SK-N-SH (cell line): Measurements from ENCODE around the gene CLDN6. TPM values are rescaled to one million over a fixed set of nuclear protein-coding genes. Genes with fewer than 3 reads are reported as not detected.

Experiments used
- CTCF ChIA-PET: fragments of 300-600, 350-600 bp; formaldehyde crosslinking; extraction: SDS; loops from one replicate; lab custom pipeline; 2021; lab: Yijun Ruan, JAX
- POLR2A ChIA-PET: fragments of 350-600 bp; sonication (Branson Sonifier 250); formaldehyde crosslinking; extraction: SDS; loops from one replicate; lab custom pipeline; 2020; ENCODE audit warnings: antibody characterized with exemption, inconsistent platforms; lab: Yijun Ruan, JAX
- DNase-seq: peaks from one replicate; pipeline ENCODE4 v3.0.0; 2012
- H2AFZ ChIP-seq: fragments of 200-600 bp; sonication (generic); 2 replicates; pipeline ENCODE4 v1.8.1; 2016; ENCODE audit warnings: antibody characterized with exemption, mild to moderate bottlenecking, low read depth
- H3F3A ChIP-seq: fragments of 200-600 bp; sonication (generic); replicated peaks from 2 replicates; pipeline ENCODE3; 2016; ENCODE audit warnings: antibody characterized with exemption, mild to moderate bottlenecking; ENCODE audit not compliant: insufficient read depth
- H3K27ac ChIP-seq, 2 experiments: fragments of 200-500 bp in 1 of 2; fragments of 200-600 bp in 1 of 2; sonication (Bioruptor generic) in 1 of 2; sonication (generic), shearing (Covaris generic) in 1 of 2; 2 replicates each; pipeline versions ENCODE4 v1.5.1 to v1.6.1; 2014 to 2016; ENCODE audit warnings: low read depth in 2 of 2, inconsistent platforms in 1 of 2, low read length in 1 of 2, mild to moderate bottlenecking in 1 of 2, mixed read lengths in 1 of 2
- H3K27me3 ChIP-seq: fragments of 200-600 bp; sonication (generic), shearing (Covaris generic); 2 replicates; pipeline ENCODE4 v1.6.1; 2016; ENCODE audit warnings: mixed run types; ENCODE audit not compliant: insufficient read depth
- H3K36me3 ChIP-seq, 2 experiments: fragments of 200-500 bp in 1 of 2; fragments of 200-600 bp in 1 of 2; sonication (Bioruptor generic) in 1 of 2; sonication (generic) in 1 of 2; replicated peaks in 1 of 2; 2 replicates each; pipeline versions ENCODE3 to v1.5.1; 2014 to 2016; ENCODE audit warnings: low read length in 1 of 2, mild to moderate bottlenecking in 1 of 2; ENCODE audit not compliant: insufficient read depth in 2 of 2, control insufficient read depth in 1 of 2
- H3K4me1 ChIP-seq, 2 experiments: fragments of 200-500 bp in 1 of 2; fragments of 200-600 bp in 1 of 2; sonication (Bioruptor generic) in 1 of 2; sonication (generic), shearing (Covaris generic) in 1 of 2; 2 replicates each; pipeline versions ENCODE4 v1.5.1 to v1.6.1; 2014 to 2016; ENCODE audit warnings: low read depth in 1 of 2, low read length in 1 of 2, mixed run types in 1 of 2; ENCODE audit not compliant: insufficient read depth in 2 of 2, control insufficient read depth in 1 of 2
- H3K4me2 ChIP-seq: fragments of 200-600 bp; sonication (generic), shearing (Covaris generic); 2 replicates; pipeline ENCODE4 v1.6.1; 2017; ENCODE audit warnings: mixed run types
- H3K4me3 ChIP-seq, 2 experiments: fragments of 200-500 bp in 1 of 2; fragments of 200-600 bp in 1 of 2; sonication (Bioruptor generic) in 1 of 2; sonication (generic), shearing (Covaris generic) in 1 of 2; 2 replicates each; pipeline versions ENCODE4 v1.5.1 to v1.8.1; 2014 to 2016; ENCODE audit warnings: low read depth in 2 of 2, inconsistent platforms in 1 of 2, low read length in 1 of 2, mild to moderate bottlenecking in 1 of 2, mixed read lengths in 1 of 2, moderate library complexity in 1 of 2
- H3K79me2 ChIP-seq: fragments of 200-600 bp; sonication (generic); 2 replicates; pipeline ENCODE4 v1.8.1; 2017; ENCODE audit warnings: mild to moderate bottlenecking; ENCODE audit not compliant: insufficient read depth
- H3K9ac ChIP-seq: fragments of 200-600 bp; sonication (generic); 2 replicates; pipeline ENCODE4 v1.6.1; 2017; ENCODE audit warnings: mixed run types
- H3K9me2 ChIP-seq: fragments of 200-600 bp; sonication (generic); 2 replicates; pipeline ENCODE4 v1.6.1; 2017; ENCODE audit warnings: mixed run types
- H3K9me3 ChIP-seq: fragments of 200-600 bp; sonication (generic); 2 replicates; pipeline ENCODE4 v1.6.1; 2017; ENCODE audit warnings: mixed run types, mild to moderate bottlenecking, moderate library complexity
- H4K20me1 ChIP-seq: fragments of 200-600 bp; sonication (generic); 2 replicates; pipeline ENCODE4 v1.6.1; 2017; ENCODE audit warnings: mild to moderate bottlenecking, mixed run types; ENCODE audit not compliant: insufficient read depth
- CHD2 ChIP-seq: fragments of 150-350 bp; IDR thresholded peaks from 2 replicates; pipeline ENCODE4 v1.6.1; 2018; ENCODE audit warnings: low read length; ENCODE audit not compliant: partially characterized antibody
- EZH2phosphoT487 ChIP-seq: fragments of 200-600 bp; sonication (generic); IDR thresholded peaks from 2 replicates; pipeline ENCODE4 v1.6.1; 2017; ENCODE audit warnings: low read depth, mixed run types, mild to moderate bottlenecking, antibody characterized with exemption, moderate library complexity, borderline replicate concordance
- FOXJ3 ChIP-seq: sonication (generic); formaldehyde crosslinking; IDR thresholded peaks from 2 replicates; pipeline ENCODE4 v1.5.1; 2020; ENCODE audit warnings: mild to moderate bottlenecking, missing genetic modification reagents
- FOXM1 ChIP-seq: IDR thresholded peaks from 2 replicates; pipeline ENCODE4 v1.4.0; 2012; ENCODE audit warnings: low read depth, mild to moderate bottlenecking
- MAX ChIP-seq: IDR thresholded peaks from 2 replicates; pipeline ENCODE4 v1.4.0; 2012; ENCODE audit warnings: low read depth
- RAD21 ChIP-seq: IDR thresholded peaks from 2 replicates; pipeline ENCODE4 v1.6.1; 2012; ENCODE audit warnings: mild to moderate bottlenecking, low read length
- RCOR1 ChIP-seq: fragments of 150-350 bp; IDR thresholded peaks from 2 replicates; pipeline ENCODE4 v1.6.1; 2017; ENCODE audit warnings: antibody characterized with exemption, low read length
- SIN3A ChIP-seq: IDR thresholded peaks from 2 replicates; pipeline ENCODE4 v1.6.1; 2012; ENCODE audit warnings: low read depth, mild to moderate bottlenecking, low read length, moderate library complexity, borderline replicate concordance
- SMC3 ChIP-seq: IDR thresholded peaks from 2 replicates; pipeline ENCODE4 v1.6.1; 2012; ENCODE audit warnings: low read depth, low read length, improper control_type of control experiment
- ZBTB33 ChIP-seq: IDR thresholded peaks from 2 replicates; pipeline ENCODE4 v1.4.0; 2012; ENCODE audit warnings: low read depth, borderline replicate concordance
- WGBS: methylation state at CpG from one replicate; pipeline ENCODE4 v1.1.6; 2017; ENCODE audit warnings: low lambda C conversion rate; 5-methylcytosine and 5-hydroxymethylcytosine counted together
- polyA plus RNA-seq, 3 experiments: library from polyadenylated mRNA; depleted of rRNA; stranded (reverse); fragments of >200 nt; gene quantifications; 2 replicates each; pipeline ENCODE4 v1.2.3, GENCODE V29; 2012
- TF ChIP-seq, protein P1 (sequence below): fragments of 150-350 bp; IDR thresholded peaks from 2 replicates; pipeline ENCODE4 v1.6.1; 2016; ENCODE audit warnings: mild to moderate bottlenecking, low read depth, low read length

Gene CLDN6
- polyA plus RNA-seq, 1 of the 3 experiments (the other 2 are of a cell fraction), result 0.20 TPM

DNA sequence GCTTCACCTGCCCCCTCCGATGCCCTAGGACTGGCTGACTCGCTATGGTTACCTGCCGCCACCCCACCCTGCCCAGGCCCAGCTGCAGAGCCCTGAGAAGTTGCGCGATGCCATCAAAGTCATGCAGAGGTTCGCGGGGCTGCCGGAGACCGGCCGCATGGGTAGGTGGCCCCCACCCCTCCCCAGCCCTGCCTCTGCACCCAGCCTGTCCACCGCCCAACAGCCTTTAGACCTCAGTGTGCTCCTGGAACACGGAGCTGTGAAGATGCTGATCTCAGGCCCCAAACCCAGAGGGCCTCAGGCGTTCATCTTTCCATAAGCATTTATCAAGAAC, 29.4 kb upstream of the CLDN6 start:
- Histone ChIP-seq H3K4me1 (no peaks in the 10 kb centered on the region; a peak in 1 of 4 replicates), H3K79me2 (no peaks in the 10 kb centered on the region), H3F3A (peaks cover 8% of the 10 kb centered on the region), H2AFZ (no peak overlapping the region), H3K9me3 (no peaks in the 10 kb centered on the region), H3K27ac (no peak overlapping the region), H4K20me1 (no peaks in the 10 kb centered on the region), H3K9me2 (no peaks in the 10 kb centered on the region), H3K4me2 (no peak overlapping the region), H3K4me3 (no peak overlapping the region), H3K27me3 (peaks cover 68% of the 10 kb centered on the region), H3K9ac (no peak overlapping the region), H3K36me3 (no peaks in the 10 kb centered on the region)
- WGBS, result 13% methylated on average over 3 of the region's 13 CpGs
- POLR2A ChIA-PET, result no interaction called here
- no peak for DNase-seq
- TF ChIP-seq, protein P1, sequence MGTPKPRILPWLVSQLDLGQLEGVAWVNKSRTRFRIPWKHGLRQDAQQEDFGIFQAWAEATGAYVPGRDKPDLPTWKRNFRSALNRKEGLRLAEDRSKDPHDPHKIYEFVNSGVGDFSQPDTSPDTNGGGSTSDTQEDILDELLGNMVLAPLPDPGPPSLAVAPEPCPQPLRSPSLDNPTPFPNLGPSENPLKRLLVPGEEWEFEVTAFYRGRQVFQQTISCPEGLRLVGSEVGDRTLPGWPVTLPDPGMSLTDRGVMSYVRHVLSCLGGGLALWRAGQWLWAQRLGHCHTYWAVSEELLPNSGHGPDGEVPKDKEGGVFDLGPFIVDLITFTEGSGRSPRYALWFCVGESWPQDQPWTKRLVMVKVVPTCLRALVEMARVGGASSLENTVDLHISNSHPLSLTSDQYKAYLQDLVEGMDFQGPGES, result no peak
- TF ChIP-seq ZBTB33, result no peak
- TF ChIP-seq RAD21, result no peak
- TF ChIP-seq SIN3A, result no peak
- TF ChIP-seq CHD2, result no peak
- TF ChIP-seq SMC3, result no peak
- TF ChIP-seq FOXJ3, result no peak
- no peak for TF ChIP-seq RCOR1
- TF ChIP-seq FOXM1, result no peak
- CTCF ChIA-PET, result interaction anchor here (0.7 to 5.8 kb wide), 7 partner anchors 12 to 459 kb away, joined by 3 to 57 read pairs (median 16); no protein-coding TSS in a partner anchor

DNA sequence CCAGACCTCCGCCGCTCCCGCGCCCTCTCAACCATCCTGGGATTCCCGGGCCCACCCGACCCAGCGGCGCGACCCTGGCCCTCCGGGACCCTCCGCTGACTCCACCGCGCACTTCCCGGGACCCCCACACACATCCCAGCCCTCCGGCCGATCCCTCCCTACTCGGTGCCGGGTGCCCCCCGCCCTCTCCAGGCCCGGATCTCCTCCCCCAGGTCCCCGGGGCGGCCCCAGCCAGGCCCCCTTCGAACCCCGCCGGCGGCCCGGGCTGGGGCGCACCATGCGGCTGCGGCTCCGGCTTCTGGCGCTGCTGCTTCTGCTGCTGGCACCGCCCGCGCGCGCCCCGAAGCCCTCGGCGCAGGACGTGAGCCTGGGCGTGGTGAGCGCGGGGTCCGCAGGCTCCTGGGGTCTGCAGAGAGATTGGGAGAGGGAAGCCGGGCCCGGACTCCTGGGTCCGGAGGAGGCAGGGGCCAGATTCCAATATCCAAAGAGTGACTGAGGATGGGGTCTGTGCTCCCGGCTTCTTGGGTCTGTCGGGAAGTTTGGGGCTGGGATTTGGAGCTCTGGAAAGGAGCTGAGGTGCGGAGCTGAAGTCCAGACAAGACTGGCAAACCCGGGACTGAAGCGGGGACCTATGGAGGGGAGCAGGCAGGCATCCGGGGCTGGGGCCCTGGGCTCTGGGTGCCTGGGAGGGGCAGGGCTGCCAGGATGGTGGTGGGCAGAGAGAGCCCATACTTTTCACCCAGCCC, 28.8 kb upstream of the CLDN6 start:
- H3K4me3 ChIP-seq, result peak overlapping the region in 1 of 2 experiments; percentile 33; a peak in 1 of 4 replicates
- CTCF ChIA-PET, result interaction anchor here (0.7 to 5.8 kb wide), 6 partner anchors 12 to 88 kb away, joined by 4 to 57 read pairs (median 16); no protein-coding TSS in a partner anchor
- DNase-seq, result peak; percentile 61
- H3K4me2 ChIP-seq, result peak overlapping the region; percentile 89; the same call in 1 of the 2 replicates
- TF ChIP-seq MAX, result no peak
- peak; percentile 96; the same call in 1 of the 2 replicates for TF ChIP-seq EZH2phosphoT487
- no peaks in the 10 kb centered on the region for H4K20me1 ChIP-seq
- no peak overlapping the region for H3K27ac ChIP-seq
- no peaks in the 10 kb centered on the region for H3K79me2 ChIP-seq
- peaks cover 68% of the 10 kb centered on the region for H3K27me3 ChIP-seq
- 8% methylated on average over 18 of the region's 54 CpGs for WGBS
- no peak overlapping the region for H2AFZ ChIP-seq
- H3K9me2 ChIP-seq, result no peaks in the 10 kb centered on the region
- no peaks in the 10 kb centered on the region for H3K36me3 ChIP-seq
- no peaks in the 10 kb centered on the region; a peak in 1 of 4 replicates for H3K4me1 ChIP-seq
- H3K9ac ChIP-seq, result no peak overlapping the region
- no peaks in the 10 kb centered on the region for H3K9me3 ChIP-seq
- POLR2A ChIA-PET, result no interaction called here
- peaks cover 8% of the 10 kb centered on the region for H3F3A ChIP-seq
